HG02973 (cell line): ENCODE results near the gene MOV10L1.
"Not testable (repeated sequence)": the region's sequence is repeated elsewhere in the genome, so short reads cannot be mapped to it uniquely, and the experiment has no call there.

ENCODE experiments used
- ATAC-seq: cut with Tn5 transposase; IDR thresholded peaks from one replicate; pipeline ENCODE4 v1.9.1; 2021; ENCODE audit warnings: moderate library complexity; ENCODE audit not compliant: unreplicated experiment

The MOV10L1 gene

GRCh38 chr22:50151571-50152537 is 62.0 kb downstream of the MOV10L1 start:
- ATAC-seq, result no peak

DNA sequence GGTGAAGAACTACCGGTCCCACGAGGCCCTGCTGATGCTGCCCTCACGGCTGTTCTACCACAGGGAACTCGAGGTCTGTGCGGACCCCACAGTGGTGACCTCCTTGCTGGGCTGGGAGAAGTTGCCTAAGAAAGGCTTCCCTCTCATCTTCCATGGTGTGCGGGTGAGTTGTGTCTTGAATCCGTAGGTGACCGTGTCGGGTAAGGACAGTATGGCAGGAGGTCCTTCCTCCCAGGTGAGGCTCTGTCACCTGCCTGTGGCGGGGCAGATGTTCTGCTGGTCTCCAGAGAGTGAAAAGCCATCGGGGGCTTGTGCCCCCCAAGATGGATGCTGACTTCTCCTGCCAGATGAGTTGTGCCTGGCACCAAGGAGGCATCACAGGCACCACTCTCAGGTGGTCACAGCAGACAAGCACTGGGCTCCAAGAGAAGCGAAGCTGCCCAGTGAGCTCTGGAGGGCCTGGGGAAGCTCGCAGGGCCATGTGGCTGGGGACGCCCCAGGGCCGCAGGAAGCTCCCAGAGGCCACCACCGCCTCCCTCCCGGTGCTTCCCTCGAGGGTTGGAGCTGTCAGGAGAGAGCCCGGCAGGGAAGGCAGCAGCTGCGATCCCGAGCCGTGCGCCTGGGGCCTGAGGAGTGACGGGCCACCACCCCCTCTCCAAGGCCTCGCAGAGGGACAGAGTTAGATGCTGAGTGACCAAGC is 63.4 kb downstream of the MOV10L1 start:
- ATAC-seq, result no peak

GRCh38 chr22:50153756-50154140 is 63.9 kb downstream of the MOV10L1 start:
- no peak for ATAC-seq

DNA sequence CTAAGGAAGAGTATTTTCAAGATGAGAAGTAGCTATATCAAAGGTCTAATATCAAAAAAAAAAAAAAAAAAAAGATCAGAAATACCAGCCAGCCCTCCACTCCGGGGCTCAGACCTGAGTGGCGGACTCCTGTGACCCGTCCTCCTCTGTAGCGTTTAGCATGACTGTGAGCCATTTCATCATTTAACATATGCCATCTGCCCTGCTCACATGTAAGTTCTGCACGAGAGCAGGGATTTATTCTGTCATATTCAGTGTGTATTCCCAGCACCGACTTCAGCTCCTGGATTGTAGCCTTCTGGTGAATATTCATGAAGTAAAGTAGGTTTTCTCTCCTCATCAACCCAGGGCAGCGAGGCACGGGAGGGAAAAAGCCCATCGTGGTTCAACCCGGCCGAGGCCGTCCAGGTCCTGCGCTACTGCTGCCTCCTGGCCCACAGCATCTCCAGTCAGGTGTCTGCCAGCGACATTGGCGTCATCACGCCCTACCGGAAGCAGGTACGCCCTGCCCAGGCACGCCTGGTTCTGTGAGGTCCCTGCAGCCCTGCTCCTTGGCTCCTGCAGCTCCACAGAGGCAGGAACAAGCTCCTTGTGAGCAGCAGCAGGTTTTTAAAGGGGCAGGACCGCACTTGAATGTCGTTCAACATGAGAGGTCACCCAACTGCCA is 68.0 kb downstream of the MOV10L1 start:
- no peak for ATAC-seq

DNA sequence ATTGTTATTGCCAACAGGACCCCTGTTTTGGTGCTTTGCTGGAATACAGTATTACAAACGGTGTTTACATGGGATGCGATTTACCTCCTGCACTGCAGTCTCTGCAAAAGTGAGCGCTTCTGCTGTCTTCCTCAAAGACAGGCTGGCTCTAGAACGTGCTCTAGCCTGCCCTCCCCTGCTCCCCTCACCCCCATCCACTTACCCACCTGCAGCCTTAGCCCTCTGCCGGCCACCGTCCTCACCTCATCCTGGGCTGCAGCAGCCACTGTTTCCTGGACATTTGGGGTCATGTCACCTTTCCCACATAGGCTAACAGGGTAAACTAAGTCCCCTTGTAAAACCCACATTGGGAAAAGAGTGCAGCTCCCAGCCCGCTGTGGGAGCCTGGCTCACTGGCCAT is 71.1 kb downstream of the MOV10L1 start:
- ATAC-seq, result no peak

DNA sequence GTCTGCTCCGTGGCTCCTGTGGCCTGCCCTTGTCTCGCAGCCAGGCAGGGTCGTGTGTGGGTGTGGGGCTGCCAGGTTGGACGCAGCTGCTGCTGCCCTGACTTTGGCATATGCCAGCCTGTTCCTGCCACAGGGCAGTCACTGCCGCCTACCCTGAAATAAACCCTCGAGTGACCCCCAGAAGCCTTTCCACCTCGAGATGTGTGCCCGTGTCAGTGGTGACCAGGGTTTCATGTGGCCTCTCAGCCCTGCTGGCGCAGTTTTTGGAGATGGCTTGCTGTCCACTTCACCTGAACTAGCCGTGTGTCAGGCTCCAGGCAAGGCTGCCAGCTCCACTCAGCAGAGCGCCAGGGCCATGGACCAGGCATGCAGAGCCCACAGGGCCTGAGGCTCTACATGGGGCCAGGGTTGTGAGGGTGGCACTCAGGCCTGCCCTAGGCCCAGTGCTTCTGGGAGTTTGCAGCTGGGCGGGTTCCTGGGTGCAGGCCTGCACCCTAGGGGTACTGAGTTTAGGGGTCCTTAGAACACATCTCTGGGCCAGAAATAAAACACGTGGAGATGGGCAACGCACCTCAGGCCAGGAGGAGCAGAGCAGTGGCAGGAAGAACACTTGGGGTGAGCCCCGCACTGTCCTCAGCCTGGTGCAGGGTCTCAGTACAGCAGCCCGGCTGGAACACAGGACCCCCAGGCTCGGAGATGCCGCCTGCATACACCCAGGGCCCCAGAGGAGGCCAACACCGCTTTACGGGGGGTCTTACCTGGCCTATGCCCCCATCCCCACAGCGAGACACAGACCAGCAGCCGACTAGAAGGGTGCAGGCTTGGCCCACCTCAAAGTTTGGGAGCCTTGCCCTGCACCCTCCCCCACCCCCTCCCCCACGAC is 71.9 kb downstream of the MOV10L1 start:
- no peak for ATAC-seq

DNA sequence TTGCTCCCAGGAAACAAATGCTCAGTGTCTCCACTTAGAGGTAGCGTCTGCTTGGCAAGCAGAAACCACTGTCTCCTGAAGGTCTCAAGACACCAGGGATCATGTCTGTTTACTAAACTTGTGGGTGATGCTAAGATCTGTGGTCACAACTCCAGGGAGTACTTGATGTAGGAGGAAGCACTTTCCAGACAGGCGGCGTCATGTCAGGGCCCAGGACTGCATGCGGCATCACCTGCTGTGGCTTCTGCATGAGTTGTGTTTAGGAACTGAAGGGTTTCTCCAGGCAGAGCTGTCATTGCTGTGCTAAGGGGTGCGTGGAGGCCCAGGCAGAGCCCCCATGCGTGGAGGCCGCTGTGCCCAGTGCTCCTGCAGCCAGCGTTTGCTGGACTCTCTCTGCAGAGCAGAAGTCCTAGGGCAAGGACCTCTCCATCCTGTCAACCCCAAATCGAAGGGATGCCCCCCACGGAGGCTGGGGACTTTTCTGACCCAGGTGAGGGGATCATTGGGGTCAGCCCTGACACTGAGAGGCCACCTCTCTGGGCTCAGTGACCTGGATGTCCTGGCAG is 72.7 kb downstream of the MOV10L1 start:
- no peak for ATAC-seq

- no peak for ATAC-seq
These were observed 75.8 kb downstream of the MOV10L1 start for GRCh38 chr22:50165436-50166123.

GRCh38 chr22:50167689-50168489 is 78.1 kb downstream of the MOV10L1 start:
- ATAC-seq, result no peak

DNA sequence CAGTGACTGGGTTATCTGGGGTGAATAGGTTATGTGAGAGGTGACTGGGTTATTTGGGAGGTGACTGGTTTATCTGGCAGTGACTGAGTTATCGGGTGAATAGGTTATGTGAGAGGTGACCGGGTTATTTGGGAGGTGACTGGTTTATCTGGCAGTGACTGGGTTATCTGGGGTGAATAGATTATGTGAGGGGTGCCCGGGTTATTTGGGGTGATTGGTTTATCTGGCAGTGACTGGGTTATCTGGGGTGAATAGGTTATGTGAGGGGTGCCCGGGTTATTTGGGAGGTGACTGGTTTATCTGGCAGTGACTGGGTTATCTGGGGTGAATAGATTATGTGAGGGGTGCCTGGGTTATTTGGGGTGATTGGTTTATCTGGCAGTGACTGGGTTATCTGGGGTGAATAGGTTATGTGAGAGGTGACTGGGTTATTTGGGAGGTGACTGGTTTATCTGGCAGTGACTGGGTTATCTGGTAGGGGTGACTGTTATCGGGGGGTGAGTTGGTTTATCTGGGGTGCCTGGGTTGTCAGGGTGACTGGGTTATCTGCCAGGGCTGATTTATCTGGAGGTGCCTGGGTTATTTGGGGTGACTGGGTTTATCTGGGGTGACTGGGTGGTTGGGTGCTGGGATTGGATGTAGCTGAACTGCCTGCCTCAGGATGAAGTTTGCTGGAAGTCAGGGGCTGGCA is 78.8 kb downstream of the MOV10L1 start:
- not testable (repeated sequence) for ATAC-seq

- no peak for ATAC-seq
These were observed 79.5 kb downstream of the MOV10L1 start for GRCh38 chr22:50169181-50169759.

DNA sequence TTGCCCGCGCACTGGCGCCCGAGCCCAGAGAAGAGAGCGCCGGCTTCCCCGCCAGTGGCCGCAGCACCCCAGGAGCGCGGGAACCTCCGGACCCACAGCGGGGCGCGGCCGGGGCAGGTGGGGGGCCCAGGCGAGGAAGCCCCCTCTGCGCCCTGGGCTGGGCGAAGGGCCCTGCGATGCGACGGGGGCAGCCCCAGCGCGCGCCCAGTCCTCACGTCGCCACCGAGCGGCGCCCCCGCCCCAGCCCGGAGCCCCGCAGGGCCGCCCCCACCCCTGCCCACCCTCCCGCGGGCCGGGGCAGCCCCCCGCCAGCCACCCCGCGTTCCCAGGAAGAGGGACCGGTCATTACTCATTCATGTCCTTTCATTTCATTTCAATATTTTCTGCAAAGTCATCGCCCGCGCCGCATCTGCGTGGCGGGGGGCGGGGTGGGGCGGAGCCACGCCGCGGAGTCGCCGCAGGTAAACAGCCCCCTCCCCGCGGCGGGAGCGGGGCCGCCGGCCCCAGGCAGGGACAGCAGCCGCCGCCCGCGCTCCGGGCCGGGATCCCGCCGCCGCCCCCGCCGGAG is 80.1 kb downstream of the MOV10L1 start:
- no peak for ATAC-seq

DNA sequence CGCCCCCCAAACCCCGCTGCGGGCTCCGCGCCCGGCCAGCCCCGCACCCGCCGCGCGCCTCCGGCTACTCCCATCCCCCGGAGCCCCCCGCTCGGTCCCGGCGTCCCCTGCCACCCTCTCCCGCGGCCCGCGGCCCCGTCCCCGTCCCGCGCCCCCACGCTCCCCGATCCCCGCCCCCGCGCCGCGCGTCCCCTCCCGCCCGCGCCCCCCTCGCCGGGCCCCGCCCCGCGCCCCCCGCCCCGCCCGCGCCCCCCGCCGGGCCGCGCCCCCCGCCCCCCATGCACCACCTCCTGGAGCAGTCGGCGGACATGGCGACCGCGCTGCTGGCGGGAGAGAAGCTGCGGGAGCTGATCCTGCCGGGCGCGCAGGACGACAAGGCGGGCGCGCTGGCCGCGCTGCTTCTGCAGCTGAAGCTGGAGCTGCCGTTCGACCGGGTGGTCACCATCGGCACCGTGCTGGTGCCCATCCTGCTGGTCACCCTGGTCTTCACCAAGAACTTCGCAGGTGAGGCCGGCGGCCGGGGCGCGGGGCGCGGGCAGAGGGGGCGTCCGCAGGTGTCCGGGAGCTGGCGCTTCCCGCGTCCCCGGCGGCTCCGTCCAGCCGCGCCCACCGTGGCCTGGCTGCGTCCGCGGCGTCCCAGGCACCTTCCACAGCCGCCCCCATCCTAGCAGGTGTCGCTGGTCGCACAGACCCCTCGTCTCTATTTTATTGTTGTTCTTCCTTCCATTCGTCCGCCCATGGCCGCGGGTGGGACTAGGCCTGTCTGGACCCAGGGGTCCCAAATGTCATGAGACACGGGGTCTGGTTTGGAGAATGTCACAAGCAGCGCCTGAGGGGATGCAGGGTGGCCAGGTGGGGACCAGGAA is 80.9 kb downstream of the MOV10L1 start, which contains the start of gene PANX2:
PANX2 (plus strand) TSS at position 279 of the 866 bp plus-strand sequence; CDS start at position 279, 0 bp downstream.
- no peak for ATAC-seq

DNA sequence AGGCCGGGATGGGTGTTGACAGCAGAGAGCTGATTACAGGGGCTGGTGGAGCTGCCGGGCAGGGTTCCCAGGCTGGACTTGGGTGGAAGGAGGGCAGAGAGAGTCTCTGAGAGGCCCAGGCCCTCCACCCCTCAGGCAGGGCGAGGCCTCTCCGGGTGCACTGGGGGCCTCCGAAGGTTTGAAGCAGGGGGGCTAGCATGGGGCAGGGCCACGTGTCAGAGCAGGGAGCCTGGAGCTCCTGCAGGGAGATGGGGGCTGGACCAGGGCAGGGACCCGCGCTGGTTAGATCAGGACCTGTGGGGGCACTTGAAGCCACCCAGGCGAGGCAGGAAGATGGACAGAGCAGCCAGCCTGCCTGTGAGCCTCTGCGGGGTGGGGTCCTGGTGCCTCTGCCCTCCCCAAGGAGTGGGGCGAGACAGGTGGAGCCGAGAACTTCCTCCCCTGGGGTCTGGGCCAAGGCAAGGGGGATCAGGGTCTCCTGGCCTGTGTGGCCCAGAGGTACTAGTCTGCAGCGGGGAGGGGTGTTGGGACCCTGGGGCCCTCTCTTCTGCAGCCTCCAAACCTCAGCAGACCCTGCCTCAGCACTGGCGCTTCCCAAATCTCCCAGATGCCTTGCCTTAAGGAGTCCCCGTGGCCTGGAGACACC is 81.6 kb downstream of the MOV10L1 start:
- ATAC-seq, result no peak

DNA sequence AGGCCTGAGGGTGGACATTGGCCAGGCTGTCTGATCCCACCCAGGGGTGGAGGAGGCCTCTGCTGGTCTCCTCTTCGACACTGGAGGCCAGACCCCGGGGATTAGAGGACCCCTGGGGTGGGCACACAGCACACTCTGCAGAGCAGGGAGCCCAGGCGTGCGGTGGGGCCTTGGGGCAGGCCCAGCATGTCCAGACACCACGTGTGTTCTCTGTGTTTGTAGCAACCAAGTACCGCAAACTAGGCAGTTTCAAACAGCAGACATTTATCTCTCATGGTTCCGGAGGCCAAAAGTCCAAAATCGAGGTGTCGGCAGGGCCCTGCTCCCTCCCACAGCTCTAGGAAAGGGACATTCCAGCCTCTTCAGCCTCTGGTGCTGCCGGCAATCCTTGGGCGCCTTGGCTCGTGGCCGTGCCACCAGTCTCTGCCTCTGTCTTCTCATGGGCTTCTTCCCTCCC is 82.2 kb downstream of the MOV10L1 start:
- no peak for ATAC-seq
